Hepatocyte (in vitro differentiated cells): ENCODE data around the gene KSR2. TPM values are rescaled to one million over a fixed set of nuclear protein-coding genes. Genes with fewer than 3 reads are reported as not detected.

Experiments used
- DNase-seq: peaks from one replicate; pipeline ENCODE4 v3.0.0-alpha.2; 2016; ENCODE audit warnings: low spot score
- H2AFZ ChIP-seq: fragments of 200-600 bp; sonication (generic); 2 replicates; pipeline ENCODE4 v1.6.0; 2016; ENCODE audit warnings: antibody characterized with exemption, mild to moderate bottlenecking
- H3K27ac ChIP-seq: fragments of 200-600 bp; sonication (generic); 2 replicates; pipeline ENCODE4 v1.5.1; 2016; ENCODE audit warnings: mild to moderate bottlenecking
- H3K27me3 ChIP-seq: fragments of 200-600 bp; sonication (generic); 2 replicates; pipeline ENCODE4 v1.6.1; 2016
- H3K36me3 ChIP-seq: fragments of 200-600 bp; sonication (generic); replicated peaks from 2 replicates; pipeline ENCODE4 v1.5.1; 2016; ENCODE audit warnings: low read depth; ENCODE audit not compliant: insufficient read depth
- H3K4me1 ChIP-seq: fragments of 200-600 bp; sonication (generic); 2 replicates; pipeline ENCODE4 v1.5.1; 2016; ENCODE audit warnings: mild to moderate bottlenecking, moderate library complexity; ENCODE audit not compliant: insufficient read depth
- H3K4me2 ChIP-seq: fragments of 200-600 bp; sonication (generic); 2 replicates; pipeline ENCODE4 v1.6.0; 2016
- H3K4me3 ChIP-seq: fragments of 200-600 bp; sonication (generic); 2 replicates; pipeline ENCODE4 v1.5.1; 2016; ENCODE audit warnings: mild to moderate bottlenecking
- H3K79me2 ChIP-seq: fragments of 200-600 bp; sonication (generic); 2 replicates; pipeline ENCODE4 v1.6.0; 2017; ENCODE audit warnings: mild to moderate bottlenecking
- H3K9me2 ChIP-seq: fragments of 200-600 bp; sonication (generic); replicated peaks from 2 replicates; pipeline ENCODE4 v1.6.0; 2017; ENCODE audit warnings: mild to moderate bottlenecking; ENCODE audit not compliant: insufficient read depth
- H3K9me3 ChIP-seq: fragments of 200-600 bp; sonication (generic); 2 replicates; pipeline ENCODE4 v1.5.1; 2016; ENCODE audit warnings: low read depth, mild to moderate bottlenecking
- H4K20me1 ChIP-seq: fragments of 200-600 bp; sonication (generic); 2 replicates; pipeline ENCODE4 v1.6.0; 2016; ENCODE audit warnings: mild to moderate bottlenecking; ENCODE audit not compliant: insufficient read depth, poor library complexity, severe bottlenecking
- EZH2 ChIP-seq: fragments of 200-600 bp; sonication (generic); IDR thresholded peaks from 2 replicates; pipeline ENCODE4 v1.6.1; 2016; ENCODE audit warnings: antibody characterized with exemption, mild to moderate bottlenecking, borderline replicate concordance
- EZH2phosphoT487 ChIP-seq: fragments of 200-600 bp; sonication (generic); IDR thresholded peaks from one replicate; pipeline ENCODE4 v1.6.1; 2018; ENCODE audit warnings: antibody characterized with exemption, mild to moderate bottlenecking, low read depth, moderate library complexity; ENCODE audit not compliant: unreplicated experiment, severe bottlenecking
- WGBS: methylation state at CpG from one replicate; pipeline ENCODE4 v1.1.6; 2016; ENCODE audit warnings: low lambda C conversion rate; ENCODE audit errors: missing lambda C conversion rate; 5-methylcytosine and 5-hydroxymethylcytosine counted together
- polyA plus RNA-seq: library from polyadenylated mRNA; unstranded; fragments of >200 nt; fragmentation: Nextera tagmentation; extraction: Ambion mirVana; gene quantifications from 2 replicates; pipeline ENCODE4 v1.2.1, GENCODE V29; 2016
- total RNA-seq: library from RNA; depleted of rRNA; stranded (reverse); fragments of >200 nt; gene quantifications from 2 replicates; pipeline ENCODE4 v1.2.3, GENCODE V29; 2014
- TF ChIP-seq, protein P1 (sequence below): fragments of 200-600 bp; sonication (generic); IDR thresholded peaks from 2 replicates; pipeline ENCODE4 v1.5.1; 2016; ENCODE audit warnings: antibody characterized with exemption, mild to moderate bottlenecking; ENCODE audit not compliant: poor library complexity

KSR2 gene
- total and polyA plus RNA-seq, 2 experiments from 2014 or later: 0.37 to 0.46 TPM

DNA sequence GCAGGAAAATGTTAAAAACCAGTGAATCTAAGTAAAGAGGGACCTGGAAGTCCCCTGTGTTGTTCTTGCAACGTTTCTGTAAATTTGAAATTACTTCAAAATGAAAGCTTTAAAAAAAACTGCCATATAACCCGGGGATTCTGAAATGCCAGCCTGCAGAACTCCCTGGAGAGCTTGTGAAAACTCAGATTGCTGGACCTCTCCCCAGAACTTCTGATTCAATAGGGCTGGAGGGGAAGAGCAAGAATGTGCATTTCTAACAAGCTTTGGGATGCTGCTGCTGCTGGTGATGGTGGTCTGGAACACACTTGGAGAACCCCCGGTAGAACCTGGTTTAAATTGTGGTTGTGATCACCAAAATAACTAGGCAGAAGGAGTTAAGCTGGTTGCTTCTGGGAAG lies 307.3 kb downstream of the KSR2 start:
- H4K20me1 ChIP-seq: no peaks in the 10 kb centered on the region
- 71% methylated on average over 3 of the region's 3 CpGs for WGBS

DNA sequence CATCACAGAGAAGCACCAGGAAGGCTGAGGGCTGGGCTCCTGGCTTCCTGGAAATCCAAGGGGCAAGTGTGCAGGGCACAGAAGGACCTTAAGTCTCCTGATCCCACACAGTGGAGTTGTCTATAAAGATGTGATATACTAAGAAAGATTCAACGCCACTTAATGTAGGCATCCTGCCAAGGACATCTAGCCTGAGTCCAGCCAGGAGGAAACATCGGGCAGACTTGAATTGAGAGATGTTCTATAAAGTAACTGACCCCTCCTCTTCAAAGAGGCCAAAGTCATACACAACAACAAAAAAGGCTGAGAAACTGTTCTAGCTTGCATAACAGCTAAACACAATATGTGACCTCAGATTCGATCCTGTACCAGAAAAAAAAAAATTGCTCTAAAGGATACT lies 307.9 kb downstream of the KSR2 start:
- no peak for DNase-seq
- TF ChIP-seq EZH2 (no peak), EZH2phosphoT487 (no peak)
- TF ChIP-seq, protein P1, sequence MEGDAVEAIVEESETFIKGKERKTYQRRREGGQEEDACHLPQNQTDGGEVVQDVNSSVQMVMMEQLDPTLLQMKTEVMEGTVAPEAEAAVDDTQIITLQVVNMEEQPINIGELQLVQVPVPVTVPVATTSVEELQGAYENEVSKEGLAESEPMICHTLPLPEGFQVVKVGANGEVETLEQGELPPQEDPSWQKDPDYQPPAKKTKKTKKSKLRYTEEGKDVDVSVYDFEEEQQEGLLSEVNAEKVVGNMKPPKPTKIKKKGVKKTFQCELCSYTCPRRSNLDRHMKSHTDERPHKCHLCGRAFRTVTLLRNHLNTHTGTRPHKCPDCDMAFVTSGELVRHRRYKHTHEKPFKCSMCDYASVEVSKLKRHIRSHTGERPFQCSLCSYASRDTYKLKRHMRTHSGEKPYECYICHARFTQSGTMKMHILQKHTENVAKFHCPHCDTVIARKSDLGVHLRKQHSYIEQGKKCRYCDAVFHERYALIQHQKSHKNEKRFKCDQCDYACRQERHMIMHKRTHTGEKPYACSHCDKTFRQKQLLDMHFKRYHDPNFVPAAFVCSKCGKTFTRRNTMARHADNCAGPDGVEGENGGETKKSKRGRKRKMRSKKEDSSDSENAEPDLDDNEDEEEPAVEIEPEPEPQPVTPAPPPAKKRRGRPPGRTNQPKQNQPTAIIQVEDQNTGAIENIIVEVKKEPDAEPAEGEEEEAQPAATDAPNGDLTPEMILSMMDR: no peak
- no peaks in the 10 kb centered on the region for H3K4me1 ChIP-seq
- no peak overlapping the region for H3K4me3 ChIP-seq
- H3K9me2 ChIP-seq: no peaks in the 10 kb centered on the region
- H3K9me3 ChIP-seq: no peaks in the 10 kb centered on the region
- H4K20me1 ChIP-seq: no peaks in the 10 kb centered on the region
- H3K79me2 ChIP-seq: no peaks in the 10 kb centered on the region
- H3K36me3 ChIP-seq: no peaks in the 10 kb centered on the region
- no peak overlapping the region for H3K4me2 ChIP-seq
- no peaks in the 10 kb centered on the region for H3K27me3 ChIP-seq
- WGBS: 92% methylated on average over 3 of the region's 3 CpGs
- no peak overlapping the region for H3K27ac ChIP-seq
- H2AFZ ChIP-seq: no peak overlapping the region

More for the DNA sequence above, 307.3 kb downstream of the KSR2 start:
- H3K36me3 ChIP-seq: no peaks in the 10 kb centered on the region
- TF ChIP-seq EZH2phosphoT487 (no peak), EZH2 (no peak)
- TF ChIP-seq, protein P1: no peak
- no peak for DNase-seq
- H3K27ac ChIP-seq: no peak overlapping the region
- no peaks in the 10 kb centered on the region for H3K9me3 ChIP-seq
- no peak overlapping the region for H3K4me2 ChIP-seq
- H3K9me2 ChIP-seq: no peaks in the 10 kb centered on the region
- no peak overlapping the region for H2AFZ ChIP-seq
- no peak overlapping the region for H3K4me3 ChIP-seq
- no peaks in the 10 kb centered on the region for H3K4me1 ChIP-seq
- H3K79me2 ChIP-seq: no peaks in the 10 kb centered on the region
- no peaks in the 10 kb centered on the region for H3K27me3 ChIP-seq

DNA sequence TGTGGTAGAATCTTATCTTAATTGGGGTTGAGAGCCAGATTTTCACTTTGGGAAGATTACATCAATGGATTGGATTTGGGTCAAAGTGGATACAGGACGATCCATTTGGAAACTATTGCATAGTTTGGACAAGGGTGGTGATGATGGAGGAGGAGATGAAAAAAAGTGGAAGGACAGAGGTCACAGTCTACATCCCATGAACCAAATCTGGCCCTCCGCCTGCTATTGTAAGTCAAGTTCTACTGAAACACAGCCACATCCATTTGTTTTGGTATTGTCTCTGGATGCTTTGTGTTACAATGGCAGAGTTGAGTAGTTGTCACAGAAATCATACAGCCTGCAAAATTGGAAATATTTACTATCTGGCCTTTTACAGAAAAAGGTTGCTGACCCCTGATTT lies 310.6 kb downstream of the KSR2 start:
- DNase-seq: no peak
- 68% methylated on average over 2 of the region's 2 CpGs for WGBS
- no peak overlapping the region for H3K27ac ChIP-seq
- no peak overlapping the region for H2AFZ ChIP-seq
- no peaks in the 10 kb centered on the region for H3K36me3 ChIP-seq
- H3K9me3 ChIP-seq: no peaks in the 10 kb centered on the region
- H3K4me2 ChIP-seq: no peak overlapping the region
- no peak overlapping the region for H3K4me3 ChIP-seq
- no peaks in the 10 kb centered on the region for H3K9me2 ChIP-seq
- no peaks in the 10 kb centered on the region for H4K20me1 ChIP-seq
- no peak for TF ChIP-seq EZH2
- TF ChIP-seq, protein P1: no peak
- TF ChIP-seq EZH2phosphoT487: no peak
- no peaks in the 10 kb centered on the region for H3K4me1 ChIP-seq
- no peaks in the 10 kb centered on the region for H3K27me3 ChIP-seq
- H3K79me2 ChIP-seq: no peaks in the 10 kb centered on the region

DNA sequence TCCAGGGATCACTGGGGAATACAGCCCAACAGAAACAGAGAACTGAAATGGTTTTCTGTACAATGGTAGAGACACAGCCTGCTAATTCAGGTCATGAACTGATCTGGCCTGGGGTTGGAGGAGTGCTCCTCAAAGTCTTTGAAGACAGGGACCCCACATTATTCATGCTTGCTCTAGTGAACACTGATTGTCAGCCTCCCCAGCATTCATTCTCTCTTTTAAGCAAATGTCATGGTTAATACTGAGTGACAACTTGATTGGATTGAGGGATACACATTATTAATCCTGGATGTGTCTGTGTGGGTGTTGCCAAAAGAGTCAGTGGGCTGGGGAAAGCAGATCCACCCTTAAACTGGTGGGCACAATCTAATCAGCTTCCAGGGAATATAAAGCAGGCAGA lies 319.0 kb downstream of the KSR2 start:
- TF ChIP-seq EZH2 (no peak), EZH2phosphoT487 (no peak)
- TF ChIP-seq, protein P1: no peak
- Histone ChIP-seq H3K9me2 (no peaks in the 10 kb centered on the region), H3K27ac (no peak overlapping the region), H3K27me3 (no peaks in the 10 kb centered on the region), H3K4me2 (no peak overlapping the region), H3K36me3 (no peaks in the 10 kb centered on the region), H3K4me1 (no peaks in the 10 kb centered on the region), H2AFZ (no peak overlapping the region), H4K20me1 (no peaks in the 10 kb centered on the region), H3K4me3 (no peak overlapping the region), H3K79me2 (no peaks in the 10 kb centered on the region), H3K9me3 (no peaks in the 10 kb centered on the region)
- no peak for DNase-seq
